GM21360 (cell line): Measurements from ENCODE around the gene PRRC1.

Experiments
- ATAC-seq: cut with Tn5 transposase; IDR thresholded peaks from one replicate; pipeline ENCODE4 v1.9.1; 2021; ENCODE audit warnings: mild to moderate bottlenecking, moderate library complexity; ENCODE audit not compliant: unreplicated experiment

Gene PRRC1

DNA sequence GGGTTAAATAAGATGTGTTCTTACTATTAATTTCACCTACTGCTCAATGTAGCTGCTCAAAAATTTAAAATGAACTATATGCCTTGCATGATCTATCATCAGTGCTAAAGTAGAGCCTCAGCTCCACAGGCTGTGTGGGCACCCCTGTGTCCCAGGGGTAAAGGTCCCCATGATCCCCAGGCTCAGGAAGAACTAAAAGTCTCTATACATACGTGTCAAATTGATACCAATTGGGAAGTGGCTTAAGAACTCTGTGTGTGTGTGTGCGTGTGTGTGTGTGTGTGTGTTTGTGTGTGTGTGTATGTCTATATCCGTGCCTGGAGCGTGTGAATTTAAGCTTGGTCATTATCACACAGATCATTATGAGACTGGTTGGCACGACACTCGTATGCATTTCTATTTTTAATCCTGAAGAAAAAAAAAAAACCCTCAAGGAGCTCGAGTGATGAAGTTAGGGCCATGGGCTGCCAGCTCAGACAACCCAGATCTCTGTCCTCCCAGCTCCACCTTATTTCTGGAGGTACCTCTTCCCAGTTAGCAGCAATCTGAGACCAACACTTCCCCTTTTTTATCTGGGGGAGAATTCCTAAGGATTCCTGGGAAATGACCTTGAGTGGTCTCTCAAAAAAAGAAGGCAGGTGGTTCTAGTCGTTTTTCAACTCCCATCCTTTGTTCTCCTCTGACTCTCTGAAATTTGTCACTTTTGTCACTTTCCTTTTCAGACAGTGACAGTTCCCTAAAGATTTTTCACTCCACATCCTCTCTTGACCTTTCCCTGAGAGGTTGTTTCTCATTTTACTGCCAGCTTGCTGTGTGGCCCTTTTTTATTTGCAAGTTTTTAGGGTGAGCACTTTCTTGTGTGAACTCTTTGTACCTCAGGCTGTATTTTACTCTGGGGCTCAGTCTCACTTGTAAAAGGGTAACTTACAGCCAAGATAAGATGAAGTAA is 85.7 kb downstream of the PRRC1 start:
- ATAC-seq = no peak
